ENCODE data around the gene P3R3URF.
A peak's percentile ranks its signal among the peaks of the same experiment; 100 is the strongest.

The P3R3URF gene

DNA sequence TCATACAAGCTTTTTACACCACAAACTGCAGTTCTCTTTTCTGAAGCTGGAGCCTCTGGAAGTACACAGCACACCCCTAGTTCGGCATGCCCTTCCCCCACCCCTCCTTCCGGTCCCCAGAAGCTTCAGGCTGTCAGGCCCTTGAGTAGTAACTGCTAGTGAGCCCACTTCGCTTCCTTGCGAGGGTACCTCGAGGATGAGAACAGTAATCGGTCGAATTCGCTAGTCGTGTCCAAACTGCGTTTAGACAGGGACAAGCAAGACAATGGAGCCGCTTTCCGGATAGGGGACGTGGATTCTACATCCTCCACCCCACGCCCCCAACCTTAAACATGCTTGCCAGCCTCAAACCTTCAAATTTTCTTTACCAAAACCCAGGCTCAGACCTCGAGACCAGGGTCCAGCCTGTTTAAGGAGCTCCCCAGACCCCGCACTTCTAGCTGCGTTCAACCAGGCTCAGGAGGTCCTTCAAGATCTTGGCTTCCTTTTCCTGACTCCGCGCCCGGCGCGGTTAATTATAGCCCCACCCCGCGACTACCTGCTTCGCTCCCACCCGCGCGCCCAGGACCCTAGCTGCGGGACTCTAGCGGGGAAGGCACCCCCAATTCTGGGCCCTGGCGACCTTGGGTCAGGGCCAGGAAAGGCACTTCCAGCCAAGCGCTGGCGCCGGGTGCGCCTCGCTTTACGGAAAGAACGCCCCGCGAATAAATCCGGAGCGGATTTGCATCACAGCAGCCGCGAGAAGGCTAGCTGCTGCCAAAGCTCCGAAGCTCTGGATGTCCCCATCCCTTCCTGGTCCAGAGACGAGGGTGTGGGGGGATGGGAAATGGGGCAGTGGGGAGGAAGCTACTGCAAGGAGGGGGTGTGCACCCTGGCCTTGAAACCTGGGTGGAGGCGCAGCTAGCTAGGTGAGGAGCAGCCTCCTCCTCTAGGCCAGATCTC lies 9.5 kb downstream of the P3R3URF start:
- no peak overlapping the region for H4K91ac ChIP-seq (ENCODE audit: low read depth, low read length, poor library complexity)
- H3K36me3 ChIP-seq (replicated peaks in 1 of 2; ENCODE audit: control insufficient read depth in 2 of 2, insufficient read depth in 2 of 2, low read length in 2 of 2) = no peaks in the 10 kb centered on the region
- no CpG with 5 or more reads among the region's 47 CpGs for WGBS, 2 donors (ENCODE audit: extremely low coverage in 2 of 2, insufficient read length in 2 of 2, insufficient replicate concordance in 1 of 2)
- H2AK5ac ChIP-seq (ENCODE audit: low read depth, low read length) = peak overlapping the region; percentile 9
- peak overlapping the region; percentile 32 for H2BK5ac ChIP-seq (ENCODE audit: low read length)
- peak overlapping the region; percentile 29 for H3K4me2 ChIP-seq (ENCODE audit: insufficient read depth, low read length, poor library complexity, severe bottlenecking)
- H2BK12ac ChIP-seq (ENCODE audit: low read length) = peak overlapping the region; percentile 16
- no peak overlapping the region for H3K27ac ChIP-seq (replicated peaks; ENCODE audit: low read length)
- peak overlapping the region; percentile 49 for H4K8ac ChIP-seq (ENCODE audit: low read depth, low read length)
- DNase-seq (ENCODE audit: low spot score) = no peak
- peak overlapping the region; percentile 49 for H3K23ac ChIP-seq (ENCODE audit: low read depth, low read length, poor library complexity)
- no peaks in the 10 kb centered on the region for H3K9me3 ChIP-seq (replicated peaks in 1 of 2; ENCODE audit: control insufficient read depth in 2 of 2, insufficient read depth in 1 of 2, low read depth in 1 of 2, low read length in 2 of 2)
- peak overlapping the region; percentile 35 for H2AFZ ChIP-seq (ENCODE audit: low read length)
- H3K79me1 ChIP-seq (ENCODE audit: low read depth, low read length) = no peaks in the 10 kb centered on the region
- H3K27me3 ChIP-seq (ENCODE audit: control insufficient read depth in 3 of 3, insufficient read depth in 3 of 3, low read depth in 1 of 3, low read length in 3 of 3) = peaks cover 0 to 39% (median 15%) of the 10 kb centered on the region in 3 experiments
- H3K9ac ChIP-seq (ENCODE audit: low read depth, low read length, poor library complexity) = no peak overlapping the region
- H3K18ac ChIP-seq (ENCODE audit: low read length) = peak overlapping the region; percentile 65
- H3K4me1 ChIP-seq (ENCODE audit: control insufficient read depth in 2 of 2, insufficient read depth in 1 of 2, low read depth in 1 of 2, low read length in 2 of 2) = peaks cover 0 to 7% of the 10 kb centered on the region in 2 donors
- peak overlapping the region; percentile 44 for H3K4ac ChIP-seq (ENCODE audit: low read length)
- no peak overlapping the region for H3K14ac ChIP-seq (ENCODE audit: low read length)
- H2BK120ac ChIP-seq (ENCODE audit: low read depth, low read length) = no peak overlapping the region
- peak overlapping the region in 1 of 2 donors; percentile 63 for H3K4me3 ChIP-seq (ENCODE audit: low read length in 2 of 2)
- peak overlapping the region; percentile 82 for H2BK15ac ChIP-seq (ENCODE audit: low read length)

- no CpG with 5 or more reads among the region's 1 CpG for WGBS, 2 donors (ENCODE audit: extremely low coverage in 2 of 2, insufficient read length in 2 of 2, insufficient replicate concordance in 1 of 2)
- Histone ChIP-seq H3K23ac (ENCODE audit: low read depth, low read length, poor library complexity) (no peak overlapping the region), H2BK15ac (ENCODE audit: low read length) (no peak overlapping the region), H3K14ac (ENCODE audit: low read length) (no peak overlapping the region), H3K4me3 (ENCODE audit: low read length in 2 of 2) (no peak overlapping the region), H3K4me2 (ENCODE audit: insufficient read depth, low read length, poor library complexity, severe bottlenecking) (no peak overlapping the region), H3K4me1 (ENCODE audit: control insufficient read depth in 2 of 2, insufficient read depth in 1 of 2, low read depth in 1 of 2, low read length in 2 of 2) (no peaks in the 10 kb centered on the region), H3K9ac (ENCODE audit: low read depth, low read length, poor library complexity) (no peak overlapping the region), H3K27me3 (ENCODE audit: control insufficient read depth in 3 of 3, insufficient read depth in 3 of 3, low read depth in 1 of 3, low read length in 3 of 3) (peaks cover 0 to 12% (median 0%) of the 10 kb centered on the region in 3 experiments), H3K79me1 (ENCODE audit: low read depth, low read length) (no peaks in the 10 kb centered on the region), H2BK120ac (ENCODE audit: low read depth, low read length) (no peak overlapping the region), H4K91ac (ENCODE audit: low read depth, low read length, poor library complexity) (no peak overlapping the region), H3K27ac (replicated peaks; ENCODE audit: low read length) (no peak overlapping the region), H3K9me3 (replicated peaks in 1 of 2; ENCODE audit: control insufficient read depth in 2 of 2, insufficient read depth in 1 of 2, low read depth in 1 of 2, low read length in 2 of 2) (no peaks in the 10 kb centered on the region), H2AFZ (ENCODE audit: low read length) (no peak overlapping the region), H3K18ac (ENCODE audit: low read length) (no peak overlapping the region), H3K36me3 (replicated peaks in 1 of 2; ENCODE audit: control insufficient read depth in 2 of 2, insufficient read depth in 2 of 2, low read length in 2 of 2) (no peaks in the 10 kb centered on the region), H2BK12ac (ENCODE audit: low read length) (no peak overlapping the region), H2AK5ac (ENCODE audit: low read depth, low read length) (no peak overlapping the region), H3K4ac (ENCODE audit: low read length) (no peak overlapping the region), H4K8ac (ENCODE audit: low read depth, low read length) (no peak overlapping the region), H2BK5ac (ENCODE audit: low read length) (no peak overlapping the region)
- no peak for DNase-seq (ENCODE audit: low spot score)
Observed at GRCh38 chr1:46160212-46160611, 16.1 kb downstream of the P3R3URF start.

GRCh38 chr1:46159516-46159915 lies 16.8 kb downstream of the P3R3URF start:
- Histone ChIP-seq H3K79me1 (ENCODE audit: low read depth, low read length) (no peaks in the 10 kb centered on the region), H2BK15ac (ENCODE audit: low read length) (no peak overlapping the region), H3K9me3 (replicated peaks in 1 of 2; ENCODE audit: control insufficient read depth in 2 of 2, insufficient read depth in 1 of 2, low read depth in 1 of 2, low read length in 2 of 2) (no peaks in the 10 kb centered on the region), H4K8ac (ENCODE audit: low read depth, low read length) (no peak overlapping the region), H2AFZ (ENCODE audit: low read length) (no peak overlapping the region), H3K23ac (ENCODE audit: low read depth, low read length, poor library complexity) (no peak overlapping the region), H3K18ac (ENCODE audit: low read length) (no peak overlapping the region), H3K14ac (ENCODE audit: low read length) (no peak overlapping the region), H3K4me3 (ENCODE audit: low read length in 2 of 2) (no peak overlapping the region), H3K4me1 (ENCODE audit: control insufficient read depth in 2 of 2, insufficient read depth in 1 of 2, low read depth in 1 of 2, low read length in 2 of 2) (no peaks in the 10 kb centered on the region), H3K4me2 (ENCODE audit: insufficient read depth, low read length, poor library complexity, severe bottlenecking) (no peak overlapping the region), H3K27ac (replicated peaks; ENCODE audit: low read length) (no peak overlapping the region), H2BK120ac (ENCODE audit: low read depth, low read length) (no peak overlapping the region), H2AK5ac (ENCODE audit: low read depth, low read length) (no peak overlapping the region), H2BK12ac (ENCODE audit: low read length) (no peak overlapping the region), H3K9ac (ENCODE audit: low read depth, low read length, poor library complexity) (no peak overlapping the region), H3K27me3 (ENCODE audit: control insufficient read depth in 3 of 3, insufficient read depth in 3 of 3, low read depth in 1 of 3, low read length in 3 of 3) (peaks cover 0 to 12% (median 0%) of the 10 kb centered on the region in 3 experiments), H4K91ac (ENCODE audit: low read depth, low read length, poor library complexity) (no peak overlapping the region), H2BK5ac (ENCODE audit: low read length) (no peak overlapping the region), H3K36me3 (replicated peaks in 1 of 2; ENCODE audit: control insufficient read depth in 2 of 2, insufficient read depth in 2 of 2, low read length in 2 of 2) (no peaks in the 10 kb centered on the region), H3K4ac (ENCODE audit: low read length) (no peak overlapping the region)
- WGBS, 2 donors (ENCODE audit: extremely low coverage in 2 of 2, insufficient read length in 2 of 2, insufficient replicate concordance in 1 of 2) = no CpG with 5 or more reads among the region's 3 CpGs
- no peak for DNase-seq (ENCODE audit: low spot score)

Measured in neuronal stem cell (in vitro differentiated cells).